ENCODE data around the gene MRPL41.
"Not testable (repeated sequence)": the region's sequence is repeated elsewhere in the genome, so short reads cannot be mapped to it uniquely, and the experiment has no call there.

MRPL41 gene

DNA sequence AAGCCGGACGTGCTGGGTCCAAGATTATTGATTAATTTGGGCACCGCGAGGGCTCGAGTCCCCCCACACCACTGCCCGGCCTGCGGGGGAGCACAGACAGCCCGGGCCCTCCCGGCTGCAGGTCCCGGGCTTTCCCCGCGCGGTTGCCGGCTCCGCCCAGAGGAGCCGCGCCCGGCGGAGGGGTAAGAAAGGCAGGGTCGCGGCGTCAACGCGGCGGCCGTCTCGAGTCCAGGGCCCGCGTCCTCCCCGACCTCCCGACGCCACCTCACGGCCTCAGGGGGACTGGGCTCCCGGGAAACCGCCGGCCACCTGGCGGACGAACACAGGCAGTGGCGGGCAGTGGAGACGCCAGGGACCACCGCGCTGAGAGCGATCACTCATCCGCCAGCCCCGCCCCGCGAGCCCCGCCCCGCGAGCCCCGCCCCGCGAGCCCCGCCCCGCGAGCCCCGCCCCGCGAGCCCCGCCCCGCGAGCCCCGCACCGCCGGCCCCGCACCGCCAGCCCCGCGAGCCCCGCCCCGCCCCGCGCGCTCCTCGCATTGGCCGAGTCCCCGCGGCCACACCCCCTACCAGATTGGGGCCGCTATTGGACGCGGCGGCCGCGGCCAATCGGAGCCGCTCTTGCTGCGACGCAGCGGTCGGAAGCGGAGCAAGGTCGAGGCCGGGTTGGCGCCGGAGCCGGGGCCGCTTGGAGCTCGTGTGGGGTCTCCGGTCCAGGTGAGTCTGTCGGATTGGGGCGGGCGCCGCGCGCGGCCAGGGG is at the start of gene MRPL41:
MRPL41 (plus strand) TSS at position 616 of the 758 bp plus-strand sequence. CDS start 203 bp downstream, outside the sequence.
- peak within 1 kb of the TSS; percentile 90 for H3K4me3 ChIP-seq (ENCODE audit: low read length)
- H3K4me1 ChIP-seq (ENCODE audit: insufficient read depth, low read length) = no peaks in the 10 kb centered on the region
- peak within 1 kb of the TSS; percentile 74; the same call in 1 of the 2 replicates for H3K9ac ChIP-seq (ENCODE audit: low read depth, low read length)
- no peaks in the 10 kb centered on the region for H3K27me3 ChIP-seq (ENCODE audit: insufficient read depth, low read length)
- H3K27ac ChIP-seq (ENCODE audit: low read length) = peak within 1 kb of the TSS; percentile 54
- no peaks in the 10 kb centered on the region; the same call in 1 of the 2 replicates for H3K9me3 ChIP-seq (ENCODE audit: insufficient read depth, low read depth, low read length)
- peaks cover 20% of the 10 kb centered on the region for H3K36me3 ChIP-seq (ENCODE audit: insufficient read depth, low read depth, low read length)

DNA sequence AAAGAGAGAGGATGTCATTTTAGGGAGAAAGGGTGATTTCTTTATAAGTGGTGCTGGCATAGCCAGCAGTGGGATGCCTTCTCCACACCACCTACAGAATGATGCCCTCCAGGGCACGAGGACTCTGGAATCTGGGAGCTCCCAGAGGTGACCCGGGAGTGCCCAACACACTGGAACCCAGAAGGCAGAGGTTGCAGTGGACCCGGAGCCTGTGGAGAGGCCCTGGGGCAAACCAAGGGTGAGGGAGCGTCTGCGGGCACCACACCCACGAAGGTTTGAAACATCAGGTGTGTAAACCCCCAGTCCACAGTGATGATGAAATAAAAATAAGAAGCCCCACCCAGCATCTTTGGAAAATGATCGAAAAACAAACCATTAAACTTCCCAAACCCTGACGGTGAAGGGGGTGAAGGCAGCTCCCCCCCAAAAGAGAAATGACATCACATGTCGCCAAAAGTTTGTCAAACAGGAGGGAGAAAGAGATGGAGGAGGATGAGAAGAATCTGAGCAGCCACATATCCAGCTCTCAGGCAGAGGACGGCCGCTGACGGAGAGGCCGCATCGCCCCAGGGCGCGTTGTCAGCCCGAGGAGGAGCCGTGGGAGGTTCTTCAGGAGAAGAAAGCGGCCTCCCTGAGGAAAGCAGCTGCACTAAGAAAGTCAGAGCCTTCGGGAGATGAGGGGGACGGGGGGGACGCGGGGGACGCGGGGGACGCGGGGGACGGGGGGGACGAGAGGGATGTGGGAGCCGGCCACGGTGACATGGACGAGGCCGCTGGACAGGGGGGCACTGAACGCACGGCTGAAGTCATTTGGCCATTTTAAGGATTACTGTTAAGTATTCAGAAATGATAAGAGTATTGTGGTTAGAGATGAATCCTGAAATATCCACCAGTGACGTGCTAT is 49.4 kb upstream of the MRPL41 start:
- Histone ChIP-seq H3K27me3 (ENCODE audit: insufficient read depth, low read length) (no peaks in the 10 kb centered on the region), H3K4me1 (ENCODE audit: insufficient read depth, low read length) (no peaks in the 10 kb centered on the region), H3K4me3 (ENCODE audit: low read length) (no peak overlapping the region), H3K36me3 (ENCODE audit: insufficient read depth, low read depth, low read length) (no peaks in the 10 kb centered on the region), H3K27ac (ENCODE audit: low read length) (no peak overlapping the region), H3K9me3 (ENCODE audit: insufficient read depth, low read depth, low read length) (peaks cover 31% of the 10 kb centered on the region), H3K9ac (ENCODE audit: low read depth, low read length) (no peak overlapping the region)

DNA sequence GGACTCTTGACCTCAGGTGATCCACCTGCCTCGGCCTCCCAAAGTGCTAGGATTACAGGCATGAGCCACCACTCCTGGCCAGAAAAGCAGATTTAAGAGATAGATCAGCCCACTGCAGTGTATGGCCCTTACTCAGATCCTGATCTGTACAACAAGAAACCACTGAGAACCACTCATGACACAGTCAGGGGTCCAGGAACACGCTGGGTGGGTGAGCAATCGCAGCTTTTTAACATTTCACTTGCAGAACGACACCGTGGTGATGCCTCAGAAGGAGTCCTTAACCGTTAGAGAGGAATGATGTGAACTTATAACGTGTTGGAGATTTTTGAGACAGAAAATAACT is 47.3 kb upstream of the MRPL41 start:
- no peak overlapping the region for H3K27ac ChIP-seq (ENCODE audit: low read length)
- H3K9me3 ChIP-seq (ENCODE audit: insufficient read depth, low read depth, low read length) = peaks cover 36% of the 10 kb centered on the region
- H3K4me1 ChIP-seq (ENCODE audit: insufficient read depth, low read length) = no peaks in the 10 kb centered on the region
- no peak overlapping the region for H3K4me3 ChIP-seq (ENCODE audit: low read length)
- no peak overlapping the region for H3K9ac ChIP-seq (ENCODE audit: low read depth, low read length)
- no peaks in the 10 kb centered on the region for H3K36me3 ChIP-seq (ENCODE audit: insufficient read depth, low read depth, low read length)
- H3K27me3 ChIP-seq (ENCODE audit: insufficient read depth, low read length) = no peaks in the 10 kb centered on the region

DNA sequence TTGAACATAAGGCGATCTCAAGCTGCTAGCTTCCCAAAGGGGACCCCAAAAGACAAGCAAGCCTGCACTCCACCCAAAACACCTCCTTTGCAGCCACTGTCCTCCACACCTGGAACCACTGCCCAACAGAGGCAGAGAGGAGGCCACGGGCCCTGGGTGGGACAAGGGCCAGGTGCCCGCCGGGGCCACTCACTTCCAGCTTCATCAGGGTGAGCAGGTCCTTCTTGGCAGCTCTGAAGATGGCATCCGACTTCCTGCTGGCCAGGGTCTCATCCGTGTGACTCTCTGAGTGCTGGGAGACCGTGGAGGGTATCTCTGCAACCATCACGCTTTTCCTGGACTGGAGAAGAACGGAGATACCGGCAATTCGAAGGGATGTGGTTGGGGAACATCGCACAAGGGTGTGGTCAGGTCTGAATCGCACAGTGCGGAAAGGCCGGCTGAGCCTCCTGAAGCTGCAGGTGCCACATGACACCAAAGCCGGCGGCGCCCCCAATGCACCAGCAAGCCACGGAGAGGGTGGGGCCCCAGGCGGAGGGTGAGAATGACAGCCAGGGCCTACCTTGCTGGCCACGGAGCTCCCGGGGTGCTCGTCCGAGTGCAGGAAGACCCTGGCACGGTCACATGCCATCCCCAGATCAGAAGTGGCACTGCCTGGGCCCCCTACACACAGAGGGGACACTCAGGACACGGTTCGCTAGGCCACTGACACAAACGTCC is 46.1 kb upstream of the MRPL41 start:
- peaks cover 36% of the 10 kb centered on the region for H3K9me3 ChIP-seq (ENCODE audit: insufficient read depth, low read depth, low read length)
- H3K36me3 ChIP-seq (ENCODE audit: insufficient read depth, low read depth, low read length) = no peaks in the 10 kb centered on the region
- no peak overlapping the region for H3K9ac ChIP-seq (ENCODE audit: low read depth, low read length)
- H3K27me3 ChIP-seq (ENCODE audit: insufficient read depth, low read length) = no peaks in the 10 kb centered on the region
- no peak overlapping the region for H3K27ac ChIP-seq (ENCODE audit: low read length)
- H3K4me3 ChIP-seq (ENCODE audit: low read length) = no peak overlapping the region
- no peaks in the 10 kb centered on the region for H3K4me1 ChIP-seq (ENCODE audit: insufficient read depth, low read length)

DNA sequence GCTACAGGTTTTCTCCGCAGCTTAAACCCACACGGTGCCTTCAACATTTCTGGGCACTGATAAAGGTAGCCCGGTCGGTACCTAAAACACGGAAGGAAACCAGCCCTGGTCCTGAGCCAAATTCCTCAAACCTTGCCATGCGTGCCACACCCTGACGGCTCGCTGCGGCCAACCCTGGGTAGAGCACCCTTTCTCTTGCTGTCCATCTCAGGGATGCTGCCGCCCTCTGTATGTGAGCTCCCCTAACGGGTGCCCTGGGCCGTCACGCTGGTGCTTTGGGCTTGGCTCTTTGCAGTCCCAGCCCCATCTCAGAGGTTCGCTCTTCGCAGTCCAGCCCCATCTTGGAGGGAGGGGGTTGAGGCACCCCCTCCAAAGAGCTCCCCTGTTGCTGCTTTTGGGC is 45.4 kb upstream of the MRPL41 start:
- H3K36me3 ChIP-seq (ENCODE audit: insufficient read depth, low read depth, low read length) = no peaks in the 10 kb centered on the region

DNA sequence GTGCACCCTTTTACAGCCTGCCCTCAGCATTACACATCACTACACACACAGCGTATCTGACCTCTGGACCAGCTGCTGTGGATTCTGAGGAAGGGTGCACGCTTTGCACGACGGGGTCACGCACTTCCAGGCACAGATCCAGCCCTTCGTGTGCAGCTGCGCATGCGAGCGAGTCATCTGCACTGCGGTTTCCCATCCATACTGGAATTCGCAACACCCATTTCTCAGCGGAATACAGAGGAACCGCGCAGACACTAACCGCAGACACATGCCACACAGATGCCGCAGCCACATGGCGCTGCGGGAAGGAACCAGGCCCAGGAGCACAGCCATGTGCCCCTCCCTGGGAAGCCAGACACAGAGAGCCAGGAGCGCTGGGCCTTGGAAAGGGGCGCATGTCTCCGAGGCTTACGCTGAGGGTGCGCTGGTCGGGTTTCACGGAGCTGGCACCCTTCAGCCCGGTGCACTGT is 44.9 kb upstream of the MRPL41 start:
- H3K9me3 ChIP-seq (ENCODE audit: insufficient read depth, low read depth, low read length) = peaks cover 29% of the 10 kb centered on the region
- no peaks in the 10 kb centered on the region for H3K4me1 ChIP-seq (ENCODE audit: insufficient read depth, low read length)
- no peak overlapping the region for H3K9ac ChIP-seq (ENCODE audit: low read depth, low read length)
- no peak overlapping the region for H3K4me3 ChIP-seq (ENCODE audit: low read length)
- H3K27ac ChIP-seq (ENCODE audit: low read length) = no peak overlapping the region
- no peaks in the 10 kb centered on the region for H3K27me3 ChIP-seq (ENCODE audit: insufficient read depth, low read length)
- H3K36me3 ChIP-seq (ENCODE audit: insufficient read depth, low read depth, low read length) = no peaks in the 10 kb centered on the region

More for the DNA sequence above, 45.4 kb upstream of the MRPL41 start:
- Histone ChIP-seq H3K27ac (ENCODE audit: low read length) (no peak overlapping the region), H3K9ac (ENCODE audit: low read depth, low read length) (no peak overlapping the region), H3K4me1 (ENCODE audit: insufficient read depth, low read length) (no peaks in the 10 kb centered on the region), H3K9me3 (ENCODE audit: insufficient read depth, low read depth, low read length) (peaks cover 33% of the 10 kb centered on the region), H3K4me3 (ENCODE audit: low read length) (no peak overlapping the region), H3K27me3 (ENCODE audit: insufficient read depth, low read length) (no peaks in the 10 kb centered on the region)

DNA sequence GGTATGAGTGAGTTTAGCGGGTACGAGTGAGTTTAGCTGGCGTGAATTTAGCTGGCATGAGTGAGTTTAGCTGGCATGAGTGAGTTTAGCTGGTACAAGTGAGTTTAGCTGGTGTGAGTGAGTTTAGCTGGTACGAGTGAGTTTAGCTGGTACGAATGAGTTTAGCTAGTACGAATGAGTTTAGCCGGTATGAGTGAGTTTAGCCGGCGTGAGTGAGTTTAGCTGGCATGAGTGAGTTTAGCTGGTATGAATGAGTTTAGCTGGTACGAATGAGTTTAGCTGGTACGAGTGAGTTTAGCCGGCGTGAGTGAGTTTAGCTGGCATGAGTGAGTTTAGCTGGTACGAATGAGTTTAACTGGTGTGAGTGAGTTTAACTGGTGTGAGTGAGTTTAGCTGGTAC is 42.5 kb upstream of the MRPL41 start:
- H3K4me3 ChIP-seq (ENCODE audit: low read length) = no peak overlapping the region
- H3K27me3 ChIP-seq (ENCODE audit: insufficient read depth, low read length) = no peaks in the 10 kb centered on the region
- no peaks in the 10 kb centered on the region for H3K4me1 ChIP-seq (ENCODE audit: insufficient read depth, low read length)
- no peaks in the 10 kb centered on the region for H3K36me3 ChIP-seq (ENCODE audit: insufficient read depth, low read depth, low read length)
- H3K9ac ChIP-seq (ENCODE audit: low read depth, low read length) = no peak overlapping the region
- H3K27ac ChIP-seq (ENCODE audit: low read length) = no peak overlapping the region
- peaks cover 15% of the 10 kb centered on the region for H3K9me3 ChIP-seq (ENCODE audit: insufficient read depth, low read depth, low read length)

DNA sequence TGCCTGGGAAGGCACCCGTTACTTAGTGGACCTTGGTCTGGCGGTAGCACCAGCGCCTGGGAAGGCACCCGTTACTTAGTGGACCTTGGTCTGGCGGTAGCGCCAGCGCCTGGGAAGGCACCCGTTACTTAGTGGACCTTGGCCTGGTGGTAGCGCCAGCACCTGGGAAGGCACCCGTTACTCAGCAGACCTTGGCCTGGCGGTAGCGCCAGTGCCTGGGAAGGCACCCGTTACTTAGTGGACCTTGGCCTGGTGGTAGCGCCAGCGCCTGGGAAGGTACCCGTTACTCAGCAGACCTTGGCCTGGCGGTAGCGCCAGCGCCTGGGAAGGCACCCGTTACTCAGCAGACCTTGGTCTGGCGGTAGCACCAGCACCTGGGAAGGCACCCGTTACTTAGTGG is 40.6 kb upstream of the MRPL41 start:
- H3K4me1 ChIP-seq (ENCODE audit: insufficient read depth, low read length); H3K36me3 ChIP-seq (ENCODE audit: insufficient read depth, low read depth, low read length); H3K4me3 ChIP-seq (ENCODE audit: low read length); H3K27ac ChIP-seq (ENCODE audit: low read length); H3K9ac ChIP-seq (ENCODE audit: low read depth, low read length); H3K9me3 ChIP-seq (ENCODE audit: insufficient read depth, low read depth, low read length); H3K27me3 ChIP-seq (ENCODE audit: insufficient read depth, low read length): not testable (repeated sequence)

DNA sequence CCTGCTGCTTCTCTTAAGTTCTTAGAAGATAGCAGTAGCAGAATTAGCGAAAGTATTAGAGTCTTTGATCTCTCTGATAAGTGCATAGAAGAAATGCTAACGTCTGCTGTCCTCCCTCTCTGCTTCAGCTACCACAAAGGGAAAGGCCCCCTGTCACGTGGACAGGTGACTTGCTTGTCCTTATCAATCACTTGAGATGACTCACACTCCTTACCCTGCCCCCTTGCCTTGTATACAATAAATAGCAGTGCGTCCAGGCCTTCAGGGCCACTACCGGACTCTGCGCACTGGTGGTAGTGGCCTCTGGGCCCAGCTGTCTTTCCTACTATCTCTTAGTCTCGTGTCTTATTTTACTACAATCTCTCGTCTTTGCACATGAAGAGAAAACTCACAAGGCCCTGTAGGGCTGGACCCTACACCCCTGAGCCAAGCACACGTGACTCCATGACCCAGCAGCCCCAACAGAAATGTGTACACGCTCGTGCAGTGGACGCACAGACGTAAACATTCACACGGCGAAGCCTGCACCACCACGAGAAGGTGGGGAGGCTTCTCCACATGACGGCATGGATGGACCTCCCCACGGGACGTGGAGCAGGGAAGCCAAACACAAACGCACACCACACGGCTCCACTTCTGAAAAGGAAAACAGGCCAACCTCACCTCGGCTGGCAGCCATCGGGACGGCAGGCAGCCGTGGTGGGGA is 39.8 kb upstream of the MRPL41 start:
- Histone ChIP-seq H3K4me1 (ENCODE audit: insufficient read depth, low read length) (no peaks in the 10 kb centered on the region), H3K9me3 (ENCODE audit: insufficient read depth, low read depth, low read length) (peaks cover 6% of the 10 kb centered on the region), H3K9ac (ENCODE audit: low read depth, low read length) (no peak overlapping the region), H3K36me3 (ENCODE audit: insufficient read depth, low read depth, low read length) (no peaks in the 10 kb centered on the region), H3K27ac (ENCODE audit: low read length) (no peak overlapping the region), H3K4me3 (ENCODE audit: low read length) (no peak overlapping the region), H3K27me3 (ENCODE audit: insufficient read depth, low read length) (no peaks in the 10 kb centered on the region)

DNA sequence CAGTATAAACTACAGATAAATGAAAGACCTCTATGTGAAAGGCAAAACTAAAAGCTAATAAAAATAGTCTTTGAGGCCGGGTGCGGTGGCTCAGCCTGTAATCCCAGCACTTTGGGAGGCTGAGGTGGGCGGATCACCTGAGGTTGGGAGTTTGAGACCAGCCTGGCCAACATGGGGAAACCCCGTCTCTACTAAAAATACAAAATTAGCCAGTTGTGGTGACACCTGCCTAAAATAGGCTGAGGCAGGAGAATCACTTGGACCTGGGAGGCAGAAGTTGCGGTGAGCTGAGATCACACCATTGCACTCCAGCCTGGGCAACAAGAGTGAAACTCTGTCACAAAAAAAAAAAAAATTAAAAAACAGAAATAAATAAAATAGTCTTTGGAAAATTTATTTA is 38.5 kb upstream of the MRPL41 start:
- H3K9ac ChIP-seq (ENCODE audit: low read depth, low read length); H3K27me3 ChIP-seq (ENCODE audit: insufficient read depth, low read length); H3K36me3 ChIP-seq (ENCODE audit: insufficient read depth, low read depth, low read length); H3K4me1 ChIP-seq (ENCODE audit: insufficient read depth, low read length); H3K27ac ChIP-seq (ENCODE audit: low read length); H3K9me3 ChIP-seq (ENCODE audit: insufficient read depth, low read depth, low read length); H3K4me3 ChIP-seq (ENCODE audit: low read length): not testable (repeated sequence)
